Umbilical cord (tissue), 2 donors: ENCODE data around the gene RHOT1. TPM values are rescaled to one million over a fixed set of nuclear protein-coding genes. Genes with fewer than 3 reads are reported as not detected.
A peak's percentile ranks its signal among the peaks of the same experiment; 100 is the strongest.
"Not testable (repeated sequence)": the region's sequence is repeated elsewhere in the genome, so short reads cannot be mapped to it uniquely, and the experiment has no call there.

Source experiments
- DNase-seq: peaks from one replicate; pipeline ENCODE4 v3.0.0-alpha.2; 2015; ENCODE audit warnings: low spot score
- total RNA-seq: library from RNA; depleted of rRNA; stranded (reverse); fragments of >200 nt; gene quantifications from one replicate; pipeline ENCODE4 v1.2.3, GENCODE V29; 2014; ENCODE audit warnings: low replicate concordance; ENCODE audit not compliant: insufficient read depth

RHOT1 gene
- total RNA-seq, 1 donor from 2014 or later, result 78.0 TPM

- DNase-seq, result no peak
Observed at GRCh38 chr17:32124985-32125847, 17.1 kb upstream of the RHOT1 start.

GRCh38 chr17:32125848-32126153 is 16.5 kb upstream of the RHOT1 start:
- no peak for DNase-seq

DNA sequence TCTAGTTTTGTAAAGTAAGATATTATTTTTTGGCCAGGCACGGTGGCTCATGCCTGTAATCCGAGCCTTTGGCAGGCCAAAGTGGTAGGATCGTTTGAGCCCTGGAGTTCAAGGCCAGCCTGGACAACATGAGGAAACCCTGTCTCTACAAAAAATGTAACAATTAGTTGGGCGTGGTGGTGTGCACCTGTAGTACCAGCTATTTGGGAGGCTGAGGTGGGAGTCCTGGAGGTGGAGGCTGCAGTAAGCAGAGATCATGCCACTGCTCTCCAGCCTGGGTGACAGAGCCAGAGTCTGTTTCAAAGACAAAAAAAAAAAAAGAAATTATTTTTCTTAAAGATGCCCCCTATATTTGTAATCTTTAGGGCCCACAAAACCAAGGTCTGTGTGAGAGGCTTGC is 16.0 kb upstream of the RHOT1 start:
- no peak for DNase-seq

DNA sequence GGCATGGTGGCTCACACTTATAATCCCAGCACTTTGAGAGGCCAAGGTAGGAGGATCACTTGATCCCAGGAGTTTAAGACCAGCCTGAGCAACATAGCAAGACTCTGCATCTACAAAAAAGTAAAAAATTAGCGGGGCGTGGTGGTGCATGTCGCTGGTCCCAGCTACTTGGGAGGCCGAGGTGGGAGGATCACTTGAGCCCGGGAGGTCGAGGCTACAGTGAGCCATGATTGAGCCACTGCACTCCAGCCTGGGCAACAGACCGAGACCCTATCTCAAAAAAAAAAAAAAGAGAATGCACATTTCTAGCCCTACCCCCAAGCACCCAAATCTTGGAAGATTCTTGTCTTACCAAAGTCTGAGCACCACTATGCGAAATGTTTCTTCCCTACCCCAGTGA is 15.6 kb upstream of the RHOT1 start:
- DNase-seq, result no peak

- DNase-seq, result peak; percentile 93
Observed at GRCh38 chr17:32127158-32127897, 15.0 kb upstream of the RHOT1 start.

GRCh38 chr17:32128470-32128869 is 13.8 kb upstream of the RHOT1 start:
- not testable (repeated sequence) for DNase-seq

GRCh38 chr17:32135497-32136117 is 6.7 kb upstream of the RHOT1 start:
- not testable (repeated sequence) for DNase-seq

DNA sequence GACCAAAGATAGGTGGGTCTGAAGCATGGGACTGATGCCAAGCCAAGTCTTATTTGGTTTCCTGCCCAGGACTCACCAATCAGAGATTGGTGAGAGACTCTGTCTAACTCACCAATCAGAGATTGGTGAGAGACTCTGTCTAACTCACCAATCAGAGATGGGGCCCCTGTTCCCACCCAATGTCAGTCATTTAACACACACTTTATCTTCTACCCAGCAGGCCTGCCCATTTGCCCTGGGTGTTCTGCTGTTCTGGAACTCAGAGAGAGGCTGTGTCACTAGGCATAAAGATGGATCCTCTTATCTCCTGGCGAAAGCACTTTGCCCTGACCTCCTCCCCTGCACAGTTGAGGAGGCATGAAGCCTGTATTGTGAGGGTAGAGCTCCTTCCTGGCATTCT is 5.4 kb upstream of the RHOT1 start:
- no peak for DNase-seq

DNA sequence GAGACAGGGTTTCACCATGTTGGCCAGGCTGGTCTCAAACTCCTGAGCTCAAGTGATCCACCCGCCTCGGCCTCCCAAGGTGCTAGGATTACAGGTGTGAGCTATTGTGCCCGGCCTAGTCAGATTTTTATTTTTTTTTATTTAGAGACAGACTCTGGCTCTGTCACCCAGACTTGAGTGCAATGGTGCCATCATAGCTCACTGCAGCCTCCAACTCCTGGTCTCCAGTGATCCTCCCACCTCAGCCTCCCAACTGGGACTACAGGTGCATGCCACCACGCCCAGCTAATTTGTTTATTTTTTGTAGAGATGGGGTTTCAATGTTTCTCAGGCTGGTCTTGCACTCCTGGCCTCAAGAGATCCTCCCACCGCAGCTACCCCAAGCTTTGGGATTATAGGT is 2.8 kb upstream of the RHOT1 start:
- not testable (repeated sequence) for DNase-seq

DNA sequence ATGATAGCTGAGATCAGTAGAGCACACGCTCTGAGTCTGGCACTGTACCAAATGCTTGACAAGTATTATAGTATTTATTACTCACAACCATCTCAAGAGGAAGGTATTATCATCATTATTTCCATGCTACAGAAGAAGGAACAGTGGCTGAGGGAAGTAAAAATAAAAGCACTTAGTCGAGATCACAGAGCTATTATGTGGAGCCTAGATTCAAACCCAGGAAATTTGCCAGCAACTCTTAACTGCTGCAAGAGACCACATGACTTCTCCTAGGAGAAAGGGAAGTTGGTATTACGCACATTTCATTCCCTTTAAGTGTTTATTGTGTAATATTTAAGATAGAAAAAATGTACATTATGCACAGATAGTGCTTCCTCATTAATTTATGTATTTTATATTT is 1.0 kb upstream of the RHOT1 start:
- DNase-seq, result peak; percentile 96

DNA sequence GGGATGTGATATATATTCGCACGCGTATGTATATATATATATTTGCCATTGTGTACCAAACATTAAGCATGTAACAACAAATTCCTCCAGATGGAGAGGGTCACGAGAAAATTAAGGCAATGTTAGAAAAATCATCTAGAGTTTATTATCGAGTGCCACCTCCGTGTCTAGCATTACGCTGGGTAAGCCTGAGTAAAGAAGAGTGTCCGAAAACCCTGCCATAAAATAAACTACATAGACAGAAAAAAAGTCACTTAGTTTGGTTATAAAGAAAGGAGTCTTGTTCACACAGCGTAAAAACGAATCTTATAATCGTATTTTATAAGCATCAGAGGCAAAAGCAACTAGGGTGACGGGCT is 644 bp upstream of the RHOT1 start:
- DNase-seq, result no peak

DNA sequence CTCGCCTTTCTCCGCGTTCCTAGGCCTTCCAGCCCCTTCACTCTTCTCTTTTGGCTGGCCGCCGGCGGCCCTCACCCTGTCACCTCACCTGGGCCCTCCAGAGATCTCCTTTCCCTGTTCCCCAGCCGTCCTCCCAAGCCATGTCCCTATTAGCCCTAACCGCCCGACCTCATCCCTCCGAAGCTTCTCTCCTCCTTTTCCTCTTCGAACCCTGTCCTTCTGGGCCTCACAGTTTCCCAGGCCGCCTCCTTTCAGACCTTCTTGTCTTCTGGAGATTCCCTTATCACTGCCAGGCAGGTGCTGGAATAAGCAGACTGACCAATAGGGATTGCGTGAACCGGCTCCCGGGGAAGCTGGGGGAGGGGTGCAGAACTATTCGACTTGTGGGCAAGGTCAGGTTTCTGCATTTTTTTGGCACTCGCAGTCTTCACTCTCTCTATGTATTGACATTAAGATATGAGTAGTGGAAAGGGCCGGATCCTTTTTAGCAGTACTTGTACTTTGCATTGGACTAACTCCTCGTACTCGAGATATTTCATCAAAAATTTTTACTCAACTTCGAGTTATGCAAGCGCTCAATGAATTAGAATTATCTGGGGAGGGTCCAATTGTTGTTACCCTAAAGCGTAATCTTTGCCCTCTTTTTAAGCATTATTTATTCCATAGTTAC is 690 bp downstream of the RHOT1 start:
- peak; percentile 47 for DNase-seq

DNA sequence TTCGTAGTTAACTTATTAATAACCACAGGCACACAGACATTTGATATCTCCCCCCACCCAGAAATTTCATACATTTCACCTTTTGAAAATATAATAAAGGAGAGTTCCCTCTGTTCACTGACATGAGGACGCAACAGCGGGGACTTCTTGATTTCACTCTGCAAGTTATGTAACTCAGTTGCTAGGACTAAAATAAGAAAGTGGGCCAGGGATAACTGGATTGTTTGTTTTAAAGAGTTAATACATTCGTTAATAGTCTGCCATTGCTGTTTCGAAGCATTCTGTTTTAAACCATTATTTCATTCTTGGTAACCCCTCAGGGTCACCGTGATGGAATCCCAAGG is 1.2 kb downstream of the RHOT1 start:
- no peak for DNase-seq

DNA sequence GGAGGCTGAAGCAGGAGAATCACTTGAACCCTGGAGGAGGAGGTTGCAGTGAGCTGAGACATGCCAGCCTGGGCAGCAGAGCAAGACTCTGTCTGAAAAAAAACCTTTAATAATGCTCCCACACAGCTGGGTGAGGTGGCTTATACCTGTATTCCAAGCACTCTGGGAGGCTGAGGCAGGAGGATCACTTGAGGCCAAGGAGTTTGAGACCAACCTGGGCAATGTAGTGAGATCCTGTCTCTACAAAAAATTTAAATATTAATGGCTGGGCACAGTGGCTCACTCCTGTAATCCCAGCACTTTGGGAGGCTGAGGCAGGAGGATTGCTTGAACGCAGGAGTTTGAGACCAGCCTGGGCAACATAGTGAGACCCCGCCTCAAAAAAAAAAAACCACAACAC is 2.1 kb downstream of the RHOT1 start:
- not testable (repeated sequence) for DNase-seq

- DNase-seq, result no peak
Observed at GRCh38 chr17:32148351-32148750, 6.0 kb downstream of the RHOT1 start.

- DNase-seq, result no peak
Observed at GRCh38 chr17:32150358-32150757, 8.1 kb downstream of the RHOT1 start.

DNA sequence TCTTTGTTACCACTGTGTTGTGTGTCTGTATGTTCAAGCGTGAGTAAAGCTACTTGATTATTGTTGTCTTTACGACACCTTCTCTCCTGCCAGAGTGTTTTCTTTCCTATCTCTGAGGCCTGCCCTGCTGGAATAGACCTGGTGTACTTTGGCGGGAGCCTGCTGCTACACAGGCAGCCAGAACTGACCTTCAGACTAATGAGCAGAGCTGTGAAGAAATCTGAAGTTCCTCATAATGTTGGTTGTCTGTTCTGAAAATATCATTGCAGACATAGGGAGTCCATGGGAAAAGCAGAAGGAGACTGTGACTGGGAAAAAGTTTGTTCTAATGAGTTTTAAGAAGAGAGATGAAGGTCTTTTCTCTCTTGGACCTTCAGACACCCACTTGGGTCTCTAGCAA is 9.8 kb downstream of the RHOT1 start:
- no peak for DNase-seq

- DNase-seq, result no peak
Observed at GRCh38 chr17:32155896-32156295, 13.6 kb downstream of the RHOT1 start.

DNA sequence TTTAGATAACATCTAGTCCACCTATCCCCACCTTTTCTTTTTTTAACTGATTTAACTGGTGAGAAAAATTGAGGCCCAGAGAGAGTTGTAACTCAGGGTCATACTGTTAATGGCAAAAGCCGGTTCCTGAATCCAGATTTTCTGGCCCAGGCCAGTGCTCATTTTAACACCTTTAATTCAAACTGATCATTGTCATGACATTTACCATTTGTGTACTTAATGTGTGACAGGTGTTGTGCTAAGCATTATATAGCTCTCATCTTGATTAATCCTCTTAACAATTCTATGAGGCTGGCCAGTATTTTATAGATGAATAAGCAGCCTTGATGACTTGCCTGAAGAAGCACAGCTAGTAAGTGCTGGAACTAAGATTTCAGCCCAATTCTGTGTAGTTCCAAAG is 14.4 kb downstream of the RHOT1 start:
- no peak for DNase-seq

- DNase-seq, result no peak
Observed at GRCh38 chr17:32157225-32157624, 14.9 kb downstream of the RHOT1 start.

- no peak for DNase-seq
Observed at GRCh38 chr17:32158870-32159585, 16.7 kb downstream of the RHOT1 start.
